ENCODE results near the gene FOXP3. TPM values are rescaled to one million over a fixed set of nuclear protein-coding genes. Genes with fewer than 3 reads are reported as not detected.
A peak's percentile ranks its signal among the peaks of the same experiment; 100 is the strongest.
"Not testable (repeated sequence)": the region's sequence is repeated elsewhere in the genome, so short reads cannot be mapped to it uniquely, and the experiment has no call there.

FOXP3 gene
- total RNA-seq, 1 experiment from 2014 or later, result 0.26 TPM

DNA sequence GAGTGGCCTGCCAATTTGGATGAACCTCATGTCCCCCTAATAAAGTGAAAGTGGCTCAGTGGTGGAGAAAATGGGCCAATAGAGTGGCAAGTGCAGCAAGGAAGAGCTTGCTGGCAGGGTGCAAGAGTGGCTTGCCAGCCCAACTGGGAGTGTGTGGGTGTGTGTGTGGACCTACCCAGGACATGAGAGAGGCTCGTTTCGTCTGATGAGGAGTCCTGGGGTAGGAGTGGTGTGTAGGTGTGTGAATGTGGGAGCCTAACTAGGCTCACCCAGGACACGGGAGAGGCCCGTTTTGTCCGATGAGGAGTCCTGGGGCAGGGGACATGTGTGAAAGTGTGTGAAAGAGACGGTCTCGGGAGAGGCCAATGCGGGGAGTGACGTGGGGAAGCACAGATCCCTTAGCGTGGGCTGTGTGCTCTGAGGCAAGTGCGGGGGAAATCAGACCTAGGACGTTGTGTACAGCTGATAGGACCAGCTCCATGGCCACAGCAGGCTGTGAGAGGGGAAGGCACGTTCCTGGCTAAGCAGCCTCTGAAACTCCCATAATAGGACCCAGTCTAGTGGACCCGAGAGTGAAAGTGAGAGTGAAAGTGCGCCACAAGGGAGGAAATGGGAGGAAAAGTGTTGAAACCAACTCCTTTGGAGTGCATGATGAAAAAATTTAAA is 44.2 kb upstream of the FOXP3 start:
- no peaks in the 10 kb centered on the region for H3K4me1 ChIP-seq (ENCODE audit: control insufficient read depth, insufficient read depth, low read length)
- intact Hi-C loops (cut with micrococcal nuclease; ENCODE audit: unreplicated experiment) (no loop called here), in situ Hi-C loops (cut with HindIII; ENCODE audit: low pct_unique_long_range_greater_than_20kb, low sequenced_read_pairs) (no loop called here)
- H3K27ac ChIP-seq (ENCODE audit: low read length), result no peak overlapping the region
- no peaks in the 10 kb centered on the region for H3K9me3 ChIP-seq (ENCODE audit: control insufficient read depth, insufficient read depth, low read depth, low read length)
- peak; percentile 72 for ATAC-seq
- no peak for DNase-seq (ENCODE audit: low read depth, low spot score)
- TF ChIP-seq, protein P1, sequence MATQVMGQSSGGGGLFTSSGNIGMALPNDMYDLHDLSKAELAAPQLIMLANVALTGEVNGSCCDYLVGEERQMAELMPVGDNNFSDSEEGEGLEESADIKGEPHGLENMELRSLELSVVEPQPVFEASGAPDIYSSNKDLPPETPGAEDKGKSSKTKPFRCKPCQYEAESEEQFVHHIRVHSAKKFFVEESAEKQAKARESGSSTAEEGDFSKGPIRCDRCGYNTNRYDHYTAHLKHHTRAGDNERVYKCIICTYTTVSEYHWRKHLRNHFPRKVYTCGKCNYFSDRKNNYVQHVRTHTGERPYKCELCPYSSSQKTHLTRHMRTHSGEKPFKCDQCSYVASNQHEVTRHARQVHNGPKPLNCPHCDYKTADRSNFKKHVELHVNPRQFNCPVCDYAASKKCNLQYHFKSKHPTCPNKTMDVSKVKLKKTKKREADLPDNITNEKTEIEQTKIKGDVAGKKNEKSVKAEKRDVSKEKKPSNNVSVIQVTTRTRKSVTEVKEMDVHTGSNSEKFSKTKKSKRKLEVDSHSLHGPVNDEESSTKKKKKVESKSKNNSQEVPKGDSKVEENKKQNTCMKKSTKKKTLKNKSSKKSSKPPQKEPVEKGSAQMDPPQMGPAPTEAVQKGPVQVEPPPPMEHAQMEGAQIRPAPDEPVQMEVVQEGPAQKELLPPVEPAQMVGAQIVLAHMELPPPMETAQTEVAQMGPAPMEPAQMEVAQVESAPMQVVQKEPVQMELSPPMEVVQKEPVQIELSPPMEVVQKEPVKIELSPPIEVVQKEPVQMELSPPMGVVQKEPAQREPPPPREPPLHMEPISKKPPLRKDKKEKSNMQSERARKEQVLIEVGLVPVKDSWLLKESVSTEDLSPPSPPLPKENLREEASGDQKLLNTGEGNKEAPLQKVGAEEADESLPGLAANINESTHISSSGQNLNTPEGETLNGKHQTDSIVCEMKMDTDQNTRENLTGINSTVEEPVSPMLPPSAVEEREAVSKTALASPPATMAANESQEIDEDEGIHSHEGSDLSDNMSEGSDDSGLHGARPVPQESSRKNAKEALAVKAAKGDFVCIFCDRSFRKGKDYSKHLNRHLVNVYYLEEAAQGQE (IDR thresholded peaks at IDR 0.05; ENCODE audit: insufficient read depth in 1 of 2, low read depth in 2 of 2, low read length in 1 of 2), result no peak
- no peak for TF ChIP-seq SIN3A (IDR thresholded peaks at IDR 0.05; ENCODE audit: borderline replicate concordance, insufficient read depth, low read depth, low read length)
- TF ChIP-seq, protein P2, sequence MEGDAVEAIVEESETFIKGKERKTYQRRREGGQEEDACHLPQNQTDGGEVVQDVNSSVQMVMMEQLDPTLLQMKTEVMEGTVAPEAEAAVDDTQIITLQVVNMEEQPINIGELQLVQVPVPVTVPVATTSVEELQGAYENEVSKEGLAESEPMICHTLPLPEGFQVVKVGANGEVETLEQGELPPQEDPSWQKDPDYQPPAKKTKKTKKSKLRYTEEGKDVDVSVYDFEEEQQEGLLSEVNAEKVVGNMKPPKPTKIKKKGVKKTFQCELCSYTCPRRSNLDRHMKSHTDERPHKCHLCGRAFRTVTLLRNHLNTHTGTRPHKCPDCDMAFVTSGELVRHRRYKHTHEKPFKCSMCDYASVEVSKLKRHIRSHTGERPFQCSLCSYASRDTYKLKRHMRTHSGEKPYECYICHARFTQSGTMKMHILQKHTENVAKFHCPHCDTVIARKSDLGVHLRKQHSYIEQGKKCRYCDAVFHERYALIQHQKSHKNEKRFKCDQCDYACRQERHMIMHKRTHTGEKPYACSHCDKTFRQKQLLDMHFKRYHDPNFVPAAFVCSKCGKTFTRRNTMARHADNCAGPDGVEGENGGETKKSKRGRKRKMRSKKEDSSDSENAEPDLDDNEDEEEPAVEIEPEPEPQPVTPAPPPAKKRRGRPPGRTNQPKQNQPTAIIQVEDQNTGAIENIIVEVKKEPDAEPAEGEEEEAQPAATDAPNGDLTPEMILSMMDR (IDR thresholded peaks at IDR 0.05), result no peak
- TF ChIP-seq TCF7L2 (IDR thresholded peaks at IDR 0.05; ENCODE audit: low read depth, low read length), result no peak
- no peak for TF ChIP-seq POLR2AphosphoS5 (IDR thresholded peaks at IDR 0.05; ENCODE audit: low read depth, low read length)
- POLR2A ChIA-PET, result no interaction called here
- BruUV-seq (replicated peaks), result no TSS peak
- CTCF ChIA-PET, result no interaction called here
- H3K4me3 ChIP-seq (ENCODE audit: low read depth in 2 of 2, low read length in 2 of 2), result peak overlapping the region; percentile 22 to 43; a peak in 3 of 4 replicates
- no peaks in the 10 kb centered on the region for H3K27me3 ChIP-seq (ENCODE audit: control insufficient read depth, insufficient read depth, low read length)
- H3K36me3 ChIP-seq (ENCODE audit: control insufficient read depth, insufficient read depth, low read length), result no peaks in the 10 kb centered on the region

GRCh38 chrX:49307775-49308174 is 43.3 kb upstream of the FOXP3 start:
- H3K4me3 ChIP-seq (ENCODE audit: low read depth in 2 of 2, low read length in 2 of 2); ATAC-seq; CTCF ChIA-PET; DNase-seq (ENCODE audit: low read depth, low spot score); POLR2A ChIA-PET; BruUV-seq (replicated peaks); intact Hi-C loops (cut with micrococcal nuclease; ENCODE audit: unreplicated experiment); H3K4me1 ChIP-seq (ENCODE audit: control insufficient read depth, insufficient read depth, low read length); H3K27ac ChIP-seq (ENCODE audit: low read length); H3K27me3 ChIP-seq (ENCODE audit: control insufficient read depth, insufficient read depth, low read length); in situ Hi-C loops (cut with HindIII; ENCODE audit: low pct_unique_long_range_greater_than_20kb, low sequenced_read_pairs); H3K36me3 ChIP-seq (ENCODE audit: control insufficient read depth, insufficient read depth, low read length); H3K9me3 ChIP-seq (ENCODE audit: control insufficient read depth, insufficient read depth, low read depth, low read length): not testable (repeated sequence)

DNA sequence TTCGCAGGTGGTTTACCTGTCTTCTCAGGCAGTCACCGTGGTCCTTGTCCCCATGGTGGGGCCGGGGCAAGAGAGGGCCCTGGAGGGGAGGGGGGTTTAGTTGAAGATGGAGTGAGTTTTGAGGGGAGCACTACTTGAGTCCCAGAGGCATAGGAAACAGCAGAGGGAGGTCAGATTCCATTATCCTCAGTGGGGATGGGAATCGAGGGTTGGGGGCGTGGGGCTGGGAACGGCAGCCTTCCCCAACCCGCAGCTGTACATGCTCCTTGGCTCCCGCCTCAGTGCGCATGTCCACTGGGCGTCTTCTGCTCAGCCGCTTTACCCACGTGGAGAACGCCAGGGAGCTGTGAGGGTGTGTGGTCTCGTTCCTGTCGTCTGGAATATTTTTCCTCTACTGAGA is 38.8 kb upstream of the FOXP3 start, which contains the start of gene GAGE10:
TSS of gene GAGE10 (plus strand) at position 301 of the 400 bp plus-strand sequence. CDS start 1,214 bp downstream, outside the sequence.
- ATAC-seq (no peak), DNase-seq (ENCODE audit: low read depth, low spot score) (no peak)
- Histone ChIP-seq H3K36me3 (ENCODE audit: control insufficient read depth, insufficient read depth, low read length) (no peaks in the 10 kb centered on the region), H3K4me1 (ENCODE audit: control insufficient read depth, insufficient read depth, low read length) (no peaks in the 10 kb centered on the region), H3K9me3 (ENCODE audit: control insufficient read depth, insufficient read depth, low read depth, low read length) (no peaks in the 10 kb centered on the region), H3K4me3 (ENCODE audit: low read depth in 2 of 2, low read length in 2 of 2) (no peak within 1 kb of the TSS), H3K27me3 (ENCODE audit: control insufficient read depth, insufficient read depth, low read length) (no peaks in the 10 kb centered on the region), H3K27ac (ENCODE audit: low read length) (no peak within 1 kb of the TSS)
- in situ Hi-C loops (cut with HindIII; ENCODE audit: low pct_unique_long_range_greater_than_20kb, low sequenced_read_pairs) (no loop called here), intact Hi-C loops (cut with micrococcal nuclease; ENCODE audit: unreplicated experiment) (no loop called here)
- no TSS peak for BruUV-seq (replicated peaks)
- TF ChIP-seq, protein P2 (IDR thresholded peaks at IDR 0.05), result no peak
- TF ChIP-seq, protein P1 (IDR thresholded peaks at IDR 0.05; ENCODE audit: insufficient read depth in 1 of 2, low read depth in 2 of 2, low read length in 1 of 2), result no peak
- TF ChIP-seq TCF7L2 (IDR thresholded peaks at IDR 0.05; ENCODE audit: low read depth, low read length), result no peak
- TF ChIP-seq SIN3A (IDR thresholded peaks at IDR 0.05; ENCODE audit: borderline replicate concordance, insufficient read depth, low read depth, low read length), result no peak
- no peak for TF ChIP-seq POLR2AphosphoS5 (IDR thresholded peaks at IDR 0.05; ENCODE audit: low read depth, low read length)
- ChIA-PET POLR2A (no interaction called here), CTCF (no interaction called here)
